ENCODE results near the gene LSAMP. TPM values are rescaled to one million over a fixed set of nuclear protein-coding genes. Genes with fewer than 3 reads are reported as not detected.

Gene LSAMP
- total RNA-seq, 1 experiment from 2014 or later, result 0.15 TPM

GRCh38 chr3:116002235-116002634, 443.1 kb downstream of the LSAMP start:
- ATAC-seq (no peak), DNase-seq (no peak)
- intact Hi-C loops (cut with micrococcal nuclease), result no loop called here
- Histone ChIP-seq H3K27me3 (ENCODE audit: low read length) (no peaks in the 10 kb centered on the region), H3K9ac (ENCODE audit: low read length) (no peak overlapping the region), H3K4me2 (ENCODE audit: low read length) (no peak overlapping the region), H3K4me1 (ENCODE audit: insufficient read depth, low read length) (peaks cover 37% of the 10 kb centered on the region), H3K9me3 (ENCODE audit: low read length) (no peaks in the 10 kb centered on the region), H3K9me2 (replicated peaks; ENCODE audit: low read length) (no peaks in the 10 kb centered on the region), H3K79me2 (ENCODE audit: low read length) (no peaks in the 10 kb centered on the region), H2AFZ (ENCODE audit: low read length) (no peak overlapping the region), H4K20me1 (ENCODE audit: low read length) (no peaks in the 10 kb centered on the region), H3K4me3 (ENCODE audit: low read length) (no peak overlapping the region), H3K27ac (ENCODE audit: low read length) (no peak overlapping the region), H3F3A (ENCODE audit: low read length, unreplicated experiment) (no peaks in the 10 kb centered on the region), H3K36me3 (ENCODE audit: low read depth, low read length) (no peaks in the 10 kb centered on the region)
- ChIA-PET POLR2A (ENCODE audit: unreplicated experiment) (no interaction called here), CTCF (no interaction called here)
- BruUV-seq (replicated peaks), result no TSS peak
- TF ChIP-seq EZH2phosphoT487 (IDR thresholded peaks at IDR 0.05; ENCODE audit: borderline replicate concordance, low read length) (no peak), EZH2 (IDR thresholded peaks at IDR 0.05; ENCODE audit: low read length, unreplicated experiment) (no peak)
- TF ChIP-seq, protein P1, sequence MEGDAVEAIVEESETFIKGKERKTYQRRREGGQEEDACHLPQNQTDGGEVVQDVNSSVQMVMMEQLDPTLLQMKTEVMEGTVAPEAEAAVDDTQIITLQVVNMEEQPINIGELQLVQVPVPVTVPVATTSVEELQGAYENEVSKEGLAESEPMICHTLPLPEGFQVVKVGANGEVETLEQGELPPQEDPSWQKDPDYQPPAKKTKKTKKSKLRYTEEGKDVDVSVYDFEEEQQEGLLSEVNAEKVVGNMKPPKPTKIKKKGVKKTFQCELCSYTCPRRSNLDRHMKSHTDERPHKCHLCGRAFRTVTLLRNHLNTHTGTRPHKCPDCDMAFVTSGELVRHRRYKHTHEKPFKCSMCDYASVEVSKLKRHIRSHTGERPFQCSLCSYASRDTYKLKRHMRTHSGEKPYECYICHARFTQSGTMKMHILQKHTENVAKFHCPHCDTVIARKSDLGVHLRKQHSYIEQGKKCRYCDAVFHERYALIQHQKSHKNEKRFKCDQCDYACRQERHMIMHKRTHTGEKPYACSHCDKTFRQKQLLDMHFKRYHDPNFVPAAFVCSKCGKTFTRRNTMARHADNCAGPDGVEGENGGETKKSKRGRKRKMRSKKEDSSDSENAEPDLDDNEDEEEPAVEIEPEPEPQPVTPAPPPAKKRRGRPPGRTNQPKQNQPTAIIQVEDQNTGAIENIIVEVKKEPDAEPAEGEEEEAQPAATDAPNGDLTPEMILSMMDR (conservative IDR thresholded peaks at IDR 0.05; ENCODE audit: low read depth, low read length), result no peak

GRCh38 chr3:116001151-116001621, 444.1 kb downstream of the LSAMP start:
- ChIA-PET CTCF (interaction anchor here (0.5 to 0.6 kb wide), 2 partner anchors 14 to 186 kb away, joined by 3 to 4 read pairs; no protein-coding TSS in a partner anchor), POLR2A (ENCODE audit: unreplicated experiment) (no interaction called here)
- intact Hi-C loops (cut with micrococcal nuclease), result loop anchor here (2.0 kb wide), 1 partner anchor 128 kb away; no protein-coding TSS in a partner anchor
- peak overlapping the region; percentile 20; the same call in 1 of the 2 replicates for H3K4me3 ChIP-seq (ENCODE audit: low read length)
- H3K9ac ChIP-seq (ENCODE audit: low read length), result peak overlapping the region; percentile 65
- no peaks in the 10 kb centered on the region for H3K9me2 ChIP-seq (replicated peaks; ENCODE audit: low read length)
- no peaks in the 10 kb centered on the region for H3K79me2 ChIP-seq (ENCODE audit: low read length)
- H3K4me1 ChIP-seq (ENCODE audit: insufficient read depth, low read length), result peaks cover 44% of the 10 kb centered on the region
- H3K4me2 ChIP-seq (ENCODE audit: low read length), result peak overlapping the region; percentile 47
- DNase-seq (peak; percentile 52), ATAC-seq (peak; percentile 17; the same call in 1 of the 2 replicates)
- no TSS peak for BruUV-seq (replicated peaks)
- no peak overlapping the region for H2AFZ ChIP-seq (ENCODE audit: low read length)
- TF ChIP-seq EZH2 (IDR thresholded peaks at IDR 0.05; ENCODE audit: low read length, unreplicated experiment) (no peak), EZH2phosphoT487 (IDR thresholded peaks at IDR 0.05; ENCODE audit: borderline replicate concordance, low read length) (no peak)
- TF ChIP-seq, protein P1 (conservative IDR thresholded peaks at IDR 0.05; ENCODE audit: low read depth, low read length), result no peak
- H3F3A ChIP-seq (ENCODE audit: low read length, unreplicated experiment), result no peaks in the 10 kb centered on the region
- no peaks in the 10 kb centered on the region for H4K20me1 ChIP-seq (ENCODE audit: low read length)
- no peaks in the 10 kb centered on the region for H3K36me3 ChIP-seq (ENCODE audit: low read depth, low read length)
- no peaks in the 10 kb centered on the region for H3K9me3 ChIP-seq (ENCODE audit: low read length)
- peak overlapping the region; percentile 89 for H3K27ac ChIP-seq (ENCODE audit: low read length)
- H3K27me3 ChIP-seq (ENCODE audit: low read length), result no peaks in the 10 kb centered on the region

GRCh38 chr3:116000311-116000710, 445.0 kb downstream of the LSAMP start:
- Histone ChIP-seq H3K36me3 (ENCODE audit: low read depth, low read length) (no peaks in the 10 kb centered on the region), H3K27ac (ENCODE audit: low read length) (peak overlapping the region; percentile 89), H4K20me1 (ENCODE audit: low read length) (no peaks in the 10 kb centered on the region), H3K4me3 (ENCODE audit: low read length) (peak overlapping the region; percentile 20; the same call in 1 of the 2 replicates), H3K9me3 (ENCODE audit: low read length) (no peaks in the 10 kb centered on the region), H3K4me2 (ENCODE audit: low read length) (peak overlapping the region; percentile 47), H3K79me2 (ENCODE audit: low read length) (no peaks in the 10 kb centered on the region), H3K4me1 (ENCODE audit: insufficient read depth, low read length) (peaks cover 38% of the 10 kb centered on the region), H3K9ac (ENCODE audit: low read length) (peak overlapping the region; percentile 65), H2AFZ (ENCODE audit: low read length) (no peak overlapping the region), H3K9me2 (replicated peaks; ENCODE audit: low read length) (no peaks in the 10 kb centered on the region), H3K27me3 (ENCODE audit: low read length) (no peaks in the 10 kb centered on the region), H3F3A (ENCODE audit: low read length, unreplicated experiment) (no peaks in the 10 kb centered on the region)
- no TSS peak for BruUV-seq (replicated peaks)
- intact Hi-C loops (cut with micrococcal nuclease), result loop anchor here (2.0 kb wide), 1 partner anchor 128 kb away; no protein-coding TSS in a partner anchor
- peak; percentile 93 for DNase-seq
- ChIA-PET CTCF (interaction anchor here (0.9 kb wide), 1 partner anchor 14 kb away, joined by 4 read pairs; no protein-coding TSS in a partner anchor), POLR2A (ENCODE audit: unreplicated experiment) (no interaction called here)
- ATAC-seq, result peak; percentile 77
- TF ChIP-seq, protein P1 (conservative IDR thresholded peaks at IDR 0.05; ENCODE audit: low read depth, low read length), result no peak
- TF ChIP-seq EZH2phosphoT487 (IDR thresholded peaks at IDR 0.05; ENCODE audit: borderline replicate concordance, low read length) (no peak), EZH2 (IDR thresholded peaks at IDR 0.05; ENCODE audit: low read length, unreplicated experiment) (no peak)

Data from PC-3 (cell line).